ENCODE data around the gene DCLK2.

GRCh38 chr4:150055467-150055866 is 22.8 kb upstream of the DCLK2 start:
- no peak for TF ChIP-seq CTCF (IDR thresholded peaks at IDR 0.05; ENCODE audit: control extremely low read depth in 1 of 3, insufficient read depth in 1 of 3, low read depth in 1 of 3, low read length in 3 of 3)
- TF ChIP-seq KDM1A (IDR thresholded peaks at IDR 0.05; ENCODE audit: borderline replicate concordance, low read length): no peak
- TF ChIP-seq JUND (IDR thresholded peaks at IDR 0.05; ENCODE audit: low read length): no peak
- no peak for TF ChIP-seq GTF2F1 (IDR thresholded peaks at IDR 0.05; ENCODE audit: borderline replicate concordance, low read depth, low read length)
